22Rv1 (cell line): ENCODE measurements around the gene ZC3H7B.
A peak's percentile ranks its signal among the peaks of the same experiment; 100 is the strongest.

ENCODE experiments used
- H3K27ac ChIP-seq: fragments of 450-650 bp; 2 replicates; pipeline ENCODE4 v1.5.1; 2017
- ZFX ChIP-seq: fragments of 450-650 bp; IDR thresholded peaks from 2 replicates; pipeline ENCODE4 v1.6.1; 2017; ENCODE audit warnings: antibody characterized with exemption, borderline replicate concordance
- TF ChIP-seq, protein P1 (sequence below): fragments of 450-650 bp; IDR thresholded peaks from 2 replicates; pipeline ENCODE4 v1.5.1; 2017; ENCODE audit warnings: mild to moderate bottlenecking

Gene ZC3H7B, protein sequence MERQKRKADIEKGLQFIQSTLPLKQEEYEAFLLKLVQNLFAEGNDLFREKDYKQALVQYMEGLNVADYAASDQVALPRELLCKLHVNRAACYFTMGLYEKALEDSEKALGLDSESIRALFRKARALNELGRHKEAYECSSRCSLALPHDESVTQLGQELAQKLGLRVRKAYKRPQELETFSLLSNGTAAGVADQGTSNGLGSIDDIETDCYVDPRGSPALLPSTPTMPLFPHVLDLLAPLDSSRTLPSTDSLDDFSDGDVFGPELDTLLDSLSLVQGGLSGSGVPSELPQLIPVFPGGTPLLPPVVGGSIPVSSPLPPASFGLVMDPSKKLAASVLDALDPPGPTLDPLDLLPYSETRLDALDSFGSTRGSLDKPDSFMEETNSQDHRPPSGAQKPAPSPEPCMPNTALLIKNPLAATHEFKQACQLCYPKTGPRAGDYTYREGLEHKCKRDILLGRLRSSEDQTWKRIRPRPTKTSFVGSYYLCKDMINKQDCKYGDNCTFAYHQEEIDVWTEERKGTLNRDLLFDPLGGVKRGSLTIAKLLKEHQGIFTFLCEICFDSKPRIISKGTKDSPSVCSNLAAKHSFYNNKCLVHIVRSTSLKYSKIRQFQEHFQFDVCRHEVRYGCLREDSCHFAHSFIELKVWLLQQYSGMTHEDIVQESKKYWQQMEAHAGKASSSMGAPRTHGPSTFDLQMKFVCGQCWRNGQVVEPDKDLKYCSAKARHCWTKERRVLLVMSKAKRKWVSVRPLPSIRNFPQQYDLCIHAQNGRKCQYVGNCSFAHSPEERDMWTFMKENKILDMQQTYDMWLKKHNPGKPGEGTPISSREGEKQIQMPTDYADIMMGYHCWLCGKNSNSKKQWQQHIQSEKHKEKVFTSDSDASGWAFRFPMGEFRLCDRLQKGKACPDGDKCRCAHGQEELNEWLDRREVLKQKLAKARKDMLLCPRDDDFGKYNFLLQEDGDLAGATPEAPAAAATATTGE

DNA sequence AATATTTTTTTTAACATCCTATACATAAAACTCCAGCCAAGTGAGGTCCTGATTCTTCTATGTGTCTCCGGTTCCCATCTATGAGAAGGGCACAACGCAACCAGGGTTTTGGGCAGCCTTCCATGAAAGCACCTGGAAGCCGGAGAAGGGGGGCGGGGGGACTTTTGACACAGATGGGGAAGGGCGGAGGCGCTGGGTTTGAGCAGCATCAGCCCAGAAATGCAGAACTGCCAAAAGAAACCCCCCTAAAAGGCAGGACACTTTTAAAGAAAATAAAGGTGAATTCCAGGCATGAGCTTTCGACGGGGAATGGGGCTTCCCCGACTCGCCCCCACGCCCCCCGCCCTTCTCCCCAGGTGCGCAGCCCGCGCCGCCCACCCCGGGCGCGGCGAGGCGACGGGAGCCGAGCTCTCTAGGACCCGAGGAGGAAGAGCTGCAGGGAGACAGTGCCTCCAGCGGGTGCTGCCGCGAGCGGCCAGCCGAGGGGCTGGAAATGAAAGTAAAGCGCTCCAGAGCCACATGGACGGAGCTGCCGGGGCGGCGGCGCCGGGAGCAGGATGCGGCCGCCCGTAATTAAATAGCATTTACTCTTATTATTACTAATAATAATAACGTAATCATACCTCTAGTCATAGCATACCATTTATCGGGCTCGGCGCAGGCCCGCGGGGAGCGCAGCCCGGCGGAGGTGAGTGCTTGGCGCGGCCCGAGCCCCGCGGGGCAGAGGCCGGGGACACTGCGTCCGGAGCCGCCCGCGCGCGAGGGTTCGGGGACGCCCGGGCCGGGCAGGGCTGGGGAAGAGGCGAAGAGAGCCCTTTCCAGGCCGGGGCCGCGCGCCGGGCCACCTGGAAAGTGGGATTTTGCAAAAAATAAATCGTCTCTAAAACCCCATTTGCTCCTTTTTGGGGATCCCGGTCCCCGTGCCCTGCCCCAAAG is at the start of gene ZC3H7B:
Gene ZC3H7B (plus strand): TSS at position 441 of the 936 bp plus-strand sequence. CDS start 19,136 bp downstream, outside the sequence.
- peak within 1 kb of the TSS; percentile 65 for H3K27ac ChIP-seq
- TF ChIP-seq, protein P1, sequence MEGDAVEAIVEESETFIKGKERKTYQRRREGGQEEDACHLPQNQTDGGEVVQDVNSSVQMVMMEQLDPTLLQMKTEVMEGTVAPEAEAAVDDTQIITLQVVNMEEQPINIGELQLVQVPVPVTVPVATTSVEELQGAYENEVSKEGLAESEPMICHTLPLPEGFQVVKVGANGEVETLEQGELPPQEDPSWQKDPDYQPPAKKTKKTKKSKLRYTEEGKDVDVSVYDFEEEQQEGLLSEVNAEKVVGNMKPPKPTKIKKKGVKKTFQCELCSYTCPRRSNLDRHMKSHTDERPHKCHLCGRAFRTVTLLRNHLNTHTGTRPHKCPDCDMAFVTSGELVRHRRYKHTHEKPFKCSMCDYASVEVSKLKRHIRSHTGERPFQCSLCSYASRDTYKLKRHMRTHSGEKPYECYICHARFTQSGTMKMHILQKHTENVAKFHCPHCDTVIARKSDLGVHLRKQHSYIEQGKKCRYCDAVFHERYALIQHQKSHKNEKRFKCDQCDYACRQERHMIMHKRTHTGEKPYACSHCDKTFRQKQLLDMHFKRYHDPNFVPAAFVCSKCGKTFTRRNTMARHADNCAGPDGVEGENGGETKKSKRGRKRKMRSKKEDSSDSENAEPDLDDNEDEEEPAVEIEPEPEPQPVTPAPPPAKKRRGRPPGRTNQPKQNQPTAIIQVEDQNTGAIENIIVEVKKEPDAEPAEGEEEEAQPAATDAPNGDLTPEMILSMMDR = peak; percentile 72
- TF ChIP-seq ZFX = no peak

DNA sequence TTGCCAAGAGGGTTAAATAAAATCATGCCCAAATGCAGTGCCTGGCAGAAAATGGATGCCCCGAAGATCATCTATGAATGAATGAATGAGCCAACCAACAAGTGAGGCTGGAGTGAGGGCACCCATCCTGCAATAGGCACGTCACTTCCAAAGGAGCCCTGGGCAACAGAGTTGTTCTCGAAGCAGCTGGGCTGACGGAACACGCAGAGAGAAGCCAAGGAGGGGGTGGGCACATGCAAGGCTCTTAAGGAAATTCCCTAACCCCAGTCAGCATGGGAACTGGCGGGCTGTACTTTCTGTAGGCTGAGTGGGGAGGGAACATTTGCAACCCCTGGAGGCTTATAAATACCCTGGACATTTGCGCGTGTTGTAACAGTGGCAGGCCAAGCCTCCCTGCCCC is 49.0 kb upstream of the ZC3H7B start:
- TF ChIP-seq ZFX = no peak
- TF ChIP-seq, protein P1 = no peak
- H3K27ac ChIP-seq = no peak overlapping the region

DNA sequence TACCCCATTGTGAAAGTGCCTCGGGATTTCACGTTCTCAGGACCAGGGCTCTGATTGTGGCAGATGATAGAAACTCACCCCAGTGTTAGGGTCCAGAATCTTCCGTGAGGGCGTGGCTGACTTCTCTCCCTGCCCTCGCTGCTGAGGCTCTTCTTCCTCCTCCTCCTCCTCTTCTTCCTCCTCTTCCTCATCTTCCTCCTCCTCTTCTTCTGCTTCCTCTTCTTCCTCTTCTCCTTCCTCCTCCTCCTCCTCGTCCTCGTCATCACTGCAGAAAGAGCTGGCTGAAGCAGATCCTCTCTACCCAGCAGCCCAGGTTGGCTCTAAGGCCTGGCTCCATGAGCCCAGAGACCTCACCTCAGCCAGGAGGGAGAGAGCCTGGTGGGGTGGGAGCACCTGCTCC is 47.1 kb upstream of the ZC3H7B start:
- no peak for TF ChIP-seq ZFX
- TF ChIP-seq, protein P1 = no peak
- H3K27ac ChIP-seq = peak overlapping the region; percentile 92

DNA sequence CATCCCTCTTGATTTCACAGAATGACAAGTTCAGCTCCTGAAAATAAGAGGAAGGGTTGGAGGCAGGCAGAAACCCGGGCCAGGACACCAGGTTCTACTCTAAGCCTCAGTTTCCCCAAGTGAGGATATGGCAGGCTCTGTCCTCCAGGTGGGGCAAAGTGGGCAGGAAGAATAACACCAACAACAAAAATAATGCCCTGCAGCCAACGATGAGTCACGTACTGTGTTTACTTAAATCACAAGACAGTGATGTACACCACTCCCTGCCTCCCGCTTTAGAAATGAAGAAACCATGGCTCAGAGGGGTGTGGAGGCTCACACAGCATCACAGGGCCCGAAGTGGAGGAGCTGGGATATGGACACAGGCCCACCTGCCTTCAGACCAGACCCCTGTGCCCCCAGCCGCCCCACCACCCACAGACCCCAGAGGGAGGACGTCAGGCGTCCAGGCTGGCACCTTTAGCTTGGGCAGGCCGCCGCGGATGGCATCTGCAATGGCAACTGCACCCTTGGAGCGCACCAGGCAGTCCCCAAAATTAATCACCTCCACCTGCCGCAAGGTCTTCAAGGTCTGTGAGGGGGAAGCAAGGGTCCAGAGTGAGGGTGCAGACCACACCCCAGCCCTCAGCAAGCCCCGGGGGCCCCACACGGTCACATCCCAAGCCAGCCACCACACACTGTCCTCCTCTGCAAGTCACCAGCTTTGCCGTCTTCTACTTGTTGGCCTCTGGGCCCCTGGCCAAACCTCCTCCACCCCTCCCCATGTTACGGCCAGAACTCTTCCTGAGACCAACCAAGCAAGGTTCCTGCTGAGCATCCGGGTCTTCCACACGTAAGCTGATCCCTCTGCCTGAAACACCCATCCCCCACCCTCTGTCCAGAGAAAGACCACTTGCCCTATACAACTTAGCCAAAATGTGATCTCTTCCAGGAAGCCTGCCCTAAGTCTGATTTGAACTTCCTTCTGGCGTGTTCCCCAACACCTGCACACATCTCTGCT is 44.8 kb upstream of the ZC3H7B start:
- TF ChIP-seq, protein P1 = peak; percentile 20
- TF ChIP-seq ZFX = no peak
- H3K27ac ChIP-seq = peak overlapping the region; percentile 92

DNA sequence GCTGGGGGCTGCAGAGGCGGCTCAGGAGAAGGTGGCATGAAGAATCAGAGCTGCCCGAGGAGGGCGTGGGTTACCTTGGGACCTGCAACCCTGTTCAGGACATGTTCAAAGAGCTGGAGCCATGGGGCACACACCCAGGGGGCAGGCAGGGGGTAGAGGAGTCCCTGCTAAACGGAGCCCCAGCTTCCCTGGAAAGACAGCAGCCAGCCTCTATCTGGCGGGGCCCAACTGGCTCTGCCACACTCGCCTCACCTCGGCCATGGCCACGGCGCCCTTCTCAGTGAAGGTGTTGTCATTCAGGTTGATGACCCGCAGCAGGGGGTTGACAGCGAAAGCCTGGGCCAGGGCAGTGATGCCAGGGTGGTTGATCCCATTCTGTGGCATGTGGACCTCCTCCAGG is 43.6 kb upstream of the ZC3H7B start:
- TF ChIP-seq ZFX = no peak
- TF ChIP-seq, protein P1 = no peak
- H3K27ac ChIP-seq = peak overlapping the region; percentile 92

DNA sequence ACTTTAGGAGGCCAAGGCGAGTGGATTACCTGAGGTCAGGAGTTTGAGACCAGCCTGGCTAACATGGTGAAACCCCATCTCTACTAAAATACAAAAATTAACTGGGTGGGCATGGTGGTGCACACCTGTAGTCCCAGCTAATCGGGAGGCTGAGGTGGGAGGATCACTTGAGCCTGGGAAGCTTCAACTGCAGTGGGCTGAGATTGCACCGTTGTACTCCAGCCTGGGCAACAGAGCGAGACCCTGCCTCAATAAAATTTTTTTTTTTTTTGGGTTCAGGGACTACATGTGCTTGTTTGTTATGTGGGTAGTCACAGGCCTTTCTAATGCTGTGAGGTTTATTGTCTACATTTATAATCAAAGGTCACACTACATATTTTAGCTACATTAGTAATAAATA is 41.6 kb upstream of the ZC3H7B start:
- peak overlapping the region; percentile 92; the same call in 1 of the 2 replicates for H3K27ac ChIP-seq
